Retinal pigment epithelial cell (primary cell): ENCODE data around the gene ARF4.

ENCODE experiments used
- DNase-seq: peaks from one replicate; pipeline ENCODE4 v3.0.0-alpha.2; 2010; ENCODE audit warnings: low read depth
- H3K4me3 ChIP-seq: 2 replicates; pipeline ENCODE4 v1.5.1; 2011; ENCODE audit warnings: mild to moderate bottlenecking, low read length, control low read depth, moderate library complexity
- CTCF ChIP-seq: conservative IDR thresholded peaks from 2 replicates; pipeline ENCODE4 v1.5.1; 2011; ENCODE audit warnings: low read depth, low read length, control low read depth, inconsistent platforms

The ARF4 gene

GRCh38 chr3:57557085-57557537, 40.0 kb downstream of the ARF4 start:
- DNase-seq = no peak

GRCh38 chr3:57556459-57557084, 40.6 kb downstream of the ARF4 start:
- H3K4me3 ChIP-seq = peak overlapping the region; percentile 73
- no peak for TF ChIP-seq CTCF
- DNase-seq = no peak

More at GRCh38 chr3:57557085-57557537, 40.0 kb downstream of the ARF4 start:
- TF ChIP-seq CTCF = no peak
- H3K4me3 ChIP-seq = peak overlapping the region; percentile 73

DNA sequence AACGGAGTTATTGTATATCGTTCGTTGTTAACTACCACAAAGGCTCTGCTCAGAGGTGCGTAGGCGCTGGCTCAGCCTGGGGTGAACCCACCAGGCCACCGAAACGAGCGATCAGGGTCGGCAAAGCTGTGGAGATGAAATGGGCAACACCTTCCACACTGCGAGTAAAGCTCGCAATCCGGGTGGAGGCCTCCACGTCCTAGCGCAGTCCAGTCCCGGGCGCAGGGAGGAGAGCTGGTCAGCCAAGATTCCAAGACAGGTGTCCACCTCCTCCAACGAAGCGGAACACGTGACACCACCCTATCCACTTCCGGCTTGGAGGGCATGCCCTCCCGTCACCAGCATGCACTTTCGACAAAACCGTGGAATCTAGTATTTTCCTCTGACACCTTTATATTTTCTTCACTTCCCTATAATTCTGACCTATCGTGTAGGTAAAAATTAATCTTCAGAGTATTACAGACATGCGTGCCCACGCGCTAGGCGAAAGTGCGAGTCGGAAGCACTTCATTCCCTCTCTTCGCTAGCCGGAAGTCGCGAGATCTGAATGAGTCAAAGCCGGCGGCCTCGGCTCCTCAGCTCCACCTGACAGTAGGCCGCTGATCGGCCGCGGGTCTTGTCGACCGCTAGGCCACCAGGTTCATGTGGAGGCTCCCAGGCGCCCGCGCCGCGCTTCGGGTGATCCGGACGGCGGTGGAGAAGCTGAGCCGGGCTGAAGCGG, 41.2 kb downstream of the ARF4 start, which contains the start of gene PDE12:
Gene PDE12 (plus strand): TSS at position 537 of the 721 bp plus-strand sequence. CDS start 106 bp downstream, at position 643.
- H3K4me3 ChIP-seq = peak within 1 kb of the TSS; percentile 73
- no peak for TF ChIP-seq CTCF
- DNase-seq = peak; percentile 76

GRCh38 chr3:57555306-57555705, 41.8 kb downstream of the ARF4 start:
- peak overlapping the region; percentile 73 for H3K4me3 ChIP-seq
- DNase-seq = no peak
- TF ChIP-seq CTCF = no peak

- H3K4me3 ChIP-seq = no peak overlapping the region
- no peak for DNase-seq
- no peak for TF ChIP-seq CTCF
These were observed 50.5 kb downstream of the ARF4 start for GRCh38 chr3:57546616-57547015.

DNA sequence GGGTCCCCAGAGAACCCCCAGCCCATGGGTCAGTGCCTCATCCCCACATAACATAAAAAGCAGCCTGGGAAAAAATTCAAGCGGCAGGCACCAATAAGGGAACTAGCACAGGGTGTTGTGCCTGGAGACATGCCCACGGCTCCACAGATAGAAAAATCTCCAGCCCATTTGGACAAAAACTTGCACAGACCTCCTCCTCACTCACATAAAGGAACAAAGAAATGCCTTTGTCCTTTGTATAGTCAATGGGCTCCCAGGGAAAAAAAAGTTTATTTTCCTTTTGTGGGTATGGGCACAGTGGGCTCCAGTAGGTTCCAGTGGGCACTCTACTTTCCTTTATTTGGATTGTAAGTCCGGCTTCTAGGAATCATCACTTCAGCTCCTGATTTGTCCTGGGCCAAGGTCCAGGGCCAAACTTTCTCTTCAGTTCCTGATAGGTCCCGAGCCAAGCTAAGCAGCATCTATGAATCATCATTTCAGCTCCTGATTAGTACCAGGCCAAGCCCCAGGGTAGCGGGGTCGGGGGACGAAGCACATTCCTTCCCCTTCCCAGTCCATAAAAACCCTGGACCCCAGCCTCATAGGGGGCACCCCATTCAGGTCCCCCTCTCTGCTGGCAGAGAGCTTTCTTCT, 51.4 kb downstream of the ARF4 start:
- no peak for DNase-seq
- TF ChIP-seq CTCF = no peak
- no peak overlapping the region for H3K4me3 ChIP-seq
